Endothelial cell of umbilical vein (primary cell): ENCODE results near the gene FREM1.

Experiments
- CTCF ChIP-seq, 2 donors: IDR thresholded peaks; 1 replicate in 1 of 2; 2 replicates in 1 of 2; pipeline ENCODE4 v1.5.1; 2011; ENCODE audit warnings: low read length in 2 of 2, mild to moderate bottlenecking in 2 of 2, moderate library complexity in 2 of 2, control low read depth in 1 of 2, inconsistent platforms in 1 of 2, low read depth in 1 of 2; ENCODE audit not compliant: insufficient read depth in 1 of 2; ENCODE audit errors: extremely low read depth in 1 of 2
- EZH2 ChIP-seq: IDR thresholded peaks from 2 replicates; pipeline ENCODE4 v1.6.1; 2012; ENCODE audit warnings: borderline replicate concordance, low read depth, mild to moderate bottlenecking, moderate library complexity, low read length, inconsistent platforms; ENCODE audit not compliant: severe bottlenecking

GRCh38 chr9:14747111-14747510, 163.1 kb downstream of the FREM1 start:
- TF ChIP-seq CTCF (IDR thresholded peaks at IDR 0.05; ENCODE audit: extremely low read depth in 1 of 2, insufficient read depth in 1 of 2, low read depth in 1 of 2, low read length in 2 of 2) (no peak), EZH2 (no peak)
